ENCODE measurements around the gene UTF1. TPM values are rescaled to one million over a fixed set of nuclear protein-coding genes. Genes with fewer than 3 reads are reported as not detected.

UTF1 gene
- total RNA-seq, 4 donors from 2014 or later: not detected

DNA sequence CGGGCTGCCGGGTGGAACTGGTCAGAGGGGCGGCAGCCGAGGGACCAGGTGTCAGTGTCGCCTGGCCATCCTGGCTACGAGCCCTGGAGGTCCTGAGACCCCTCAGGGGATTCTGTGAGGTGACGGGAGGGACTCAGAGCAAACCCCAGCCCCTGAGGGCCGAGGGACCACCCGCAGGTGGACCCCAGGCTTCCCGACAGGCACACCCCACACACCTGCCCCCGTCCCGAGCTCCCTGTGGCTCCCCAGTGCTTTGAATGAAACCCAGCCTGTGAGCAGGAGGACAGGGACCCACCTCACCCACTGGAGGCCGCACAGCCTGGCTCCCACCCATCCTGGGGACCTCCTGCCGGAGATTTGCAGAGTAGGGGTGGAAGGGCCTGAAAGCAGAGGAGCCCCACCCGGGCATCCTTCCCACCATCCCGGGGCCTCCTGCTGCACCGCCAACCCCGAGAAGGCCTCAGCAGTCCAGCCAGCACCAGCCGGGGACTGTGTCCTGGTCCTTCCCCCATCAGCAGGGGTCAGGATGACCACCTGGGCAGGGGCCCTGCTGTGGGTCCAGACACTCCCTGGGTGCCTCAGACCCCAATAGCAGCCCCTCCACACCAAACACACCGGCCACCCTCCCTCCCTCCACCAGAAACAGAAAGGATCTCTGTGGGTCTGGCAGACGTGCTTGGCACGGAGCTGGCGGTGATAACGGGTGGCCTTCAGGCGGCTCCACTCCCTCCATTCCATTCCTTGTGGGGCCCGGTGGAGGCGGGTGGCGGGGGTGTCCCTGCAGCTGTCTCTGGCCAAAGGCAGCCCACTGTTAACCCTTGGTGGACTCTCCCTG, 21.6 kb downstream of the UTF1 start:
- no peak for TF ChIP-seq POLR2A (IDR thresholded peaks at IDR 0.05)
- TF ChIP-seq, protein P1, sequence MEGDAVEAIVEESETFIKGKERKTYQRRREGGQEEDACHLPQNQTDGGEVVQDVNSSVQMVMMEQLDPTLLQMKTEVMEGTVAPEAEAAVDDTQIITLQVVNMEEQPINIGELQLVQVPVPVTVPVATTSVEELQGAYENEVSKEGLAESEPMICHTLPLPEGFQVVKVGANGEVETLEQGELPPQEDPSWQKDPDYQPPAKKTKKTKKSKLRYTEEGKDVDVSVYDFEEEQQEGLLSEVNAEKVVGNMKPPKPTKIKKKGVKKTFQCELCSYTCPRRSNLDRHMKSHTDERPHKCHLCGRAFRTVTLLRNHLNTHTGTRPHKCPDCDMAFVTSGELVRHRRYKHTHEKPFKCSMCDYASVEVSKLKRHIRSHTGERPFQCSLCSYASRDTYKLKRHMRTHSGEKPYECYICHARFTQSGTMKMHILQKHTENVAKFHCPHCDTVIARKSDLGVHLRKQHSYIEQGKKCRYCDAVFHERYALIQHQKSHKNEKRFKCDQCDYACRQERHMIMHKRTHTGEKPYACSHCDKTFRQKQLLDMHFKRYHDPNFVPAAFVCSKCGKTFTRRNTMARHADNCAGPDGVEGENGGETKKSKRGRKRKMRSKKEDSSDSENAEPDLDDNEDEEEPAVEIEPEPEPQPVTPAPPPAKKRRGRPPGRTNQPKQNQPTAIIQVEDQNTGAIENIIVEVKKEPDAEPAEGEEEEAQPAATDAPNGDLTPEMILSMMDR (IDR thresholded peaks at IDR 0.05): no peak
- TF ChIP-seq POLR2AphosphoS5 (IDR thresholded peaks at IDR 0.05): no peak
- no peak for TF ChIP-seq EP300 (IDR thresholded peaks at IDR 0.05)
- Histone ChIP-seq H3K36me3 (no peaks in the 10 kb centered on the region), H3K4me3 (no peak overlapping the region), H3K27ac (no peak overlapping the region), H3K9me3 (no peaks in the 10 kb centered on the region), H3K27me3 (peaks cover 81% of the 10 kb centered on the region), H3K4me1 (no peaks in the 10 kb centered on the region)
- ATAC-seq: no peak
- WGBS, 2 donors (ENCODE audit: low coverage in 1 of 2): 40% methylated on average over 1 of the region's 28 CpGs; no CpG with 5 or more reads in 1 of the 2 donors

DNA sequence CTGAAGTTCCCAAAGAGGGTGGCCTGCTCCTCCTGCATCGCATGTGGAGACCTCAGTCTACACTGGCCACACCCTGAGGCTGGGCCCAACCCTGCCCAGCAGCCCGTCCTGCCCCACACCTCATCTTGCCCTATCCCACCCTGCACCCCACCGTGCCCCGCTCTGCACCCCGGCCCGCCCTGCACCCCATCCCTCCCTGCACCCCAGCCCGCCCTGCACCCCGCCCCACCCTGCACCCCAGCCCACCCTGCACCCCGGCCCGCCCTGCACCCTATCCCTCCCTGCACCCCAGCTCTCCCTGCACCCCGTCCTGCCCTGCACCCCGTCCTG, 22.2 kb downstream of the UTF1 start:
- WGBS, 2 donors (ENCODE audit: low coverage in 1 of 2): 59% methylated on average over 4 of the region's 12 CpGs; no CpG with 5 or more reads in 1 of the 2 donors
- Histone ChIP-seq H3K36me3 (no peaks in the 10 kb centered on the region), H3K27ac (no peak overlapping the region), H3K4me3 (no peak overlapping the region), H3K4me1 (peaks cover 0 to 3% (median 2%) of the 10 kb centered on the region in 3 donors), H3K9me3 (no peaks in the 10 kb centered on the region), H3K27me3 (peaks cover 80% of the 10 kb centered on the region)
- no peak for TF ChIP-seq POLR2A (IDR thresholded peaks at IDR 0.05)
- TF ChIP-seq EP300 (IDR thresholded peaks at IDR 0.05): no peak
- TF ChIP-seq POLR2AphosphoS5 (IDR thresholded peaks at IDR 0.05): no peak
- TF ChIP-seq, protein P1 (IDR thresholded peaks at IDR 0.05): no peak
- ATAC-seq: no peak

DNA sequence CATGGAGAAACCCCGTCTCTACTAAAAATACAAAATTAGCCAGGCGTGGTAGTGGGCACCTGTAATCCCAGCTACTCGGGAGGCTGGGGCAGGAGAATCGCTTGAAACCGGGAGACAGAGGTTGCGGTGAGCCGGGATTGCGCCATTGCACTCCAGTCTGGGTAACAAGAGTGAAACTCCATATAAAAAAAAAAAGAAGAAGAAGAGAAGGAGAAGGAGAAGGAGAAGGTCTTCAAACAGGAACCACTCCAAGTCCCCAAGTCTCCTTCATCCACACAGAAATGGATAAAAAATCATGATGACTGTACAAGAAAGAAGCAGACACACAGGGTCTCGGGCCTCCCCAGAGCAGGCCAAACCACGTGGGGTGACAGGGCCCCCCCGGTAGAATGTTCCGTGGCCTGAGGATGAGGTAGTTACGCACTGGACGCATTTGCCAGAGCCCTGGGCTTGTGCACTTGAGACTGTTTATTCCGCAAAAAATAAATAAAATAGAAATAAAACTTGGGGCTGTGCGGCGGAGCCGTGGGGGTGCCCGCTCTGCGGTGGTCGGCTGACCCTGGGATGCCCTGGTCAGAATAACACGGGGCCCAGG, 23.4 kb downstream of the UTF1 start:
- H3K4me1 ChIP-seq: peaks cover 0 to 15% (median 12%) of the 10 kb centered on the region in 3 donors
- 72 to 100% methylated on average over 1 to 11 of the region's 22 CpGs for WGBS, 2 donors (ENCODE audit: low coverage in 1 of 2)
- TF ChIP-seq, protein P1 (IDR thresholded peaks at IDR 0.05): no peak
- TF ChIP-seq EP300 (IDR thresholded peaks at IDR 0.05) (no peak), POLR2AphosphoS5 (IDR thresholded peaks at IDR 0.05) (no peak), POLR2A (IDR thresholded peaks at IDR 0.05) (no peak)
- H3K27ac ChIP-seq: no peak overlapping the region
- no peak for ATAC-seq
- H3K36me3 ChIP-seq: no peaks in the 10 kb centered on the region
- no peak overlapping the region for H3K4me3 ChIP-seq
- H3K27me3 ChIP-seq: peaks cover 70% of the 10 kb centered on the region
- no peaks in the 10 kb centered on the region for H3K9me3 ChIP-seq

DNA sequence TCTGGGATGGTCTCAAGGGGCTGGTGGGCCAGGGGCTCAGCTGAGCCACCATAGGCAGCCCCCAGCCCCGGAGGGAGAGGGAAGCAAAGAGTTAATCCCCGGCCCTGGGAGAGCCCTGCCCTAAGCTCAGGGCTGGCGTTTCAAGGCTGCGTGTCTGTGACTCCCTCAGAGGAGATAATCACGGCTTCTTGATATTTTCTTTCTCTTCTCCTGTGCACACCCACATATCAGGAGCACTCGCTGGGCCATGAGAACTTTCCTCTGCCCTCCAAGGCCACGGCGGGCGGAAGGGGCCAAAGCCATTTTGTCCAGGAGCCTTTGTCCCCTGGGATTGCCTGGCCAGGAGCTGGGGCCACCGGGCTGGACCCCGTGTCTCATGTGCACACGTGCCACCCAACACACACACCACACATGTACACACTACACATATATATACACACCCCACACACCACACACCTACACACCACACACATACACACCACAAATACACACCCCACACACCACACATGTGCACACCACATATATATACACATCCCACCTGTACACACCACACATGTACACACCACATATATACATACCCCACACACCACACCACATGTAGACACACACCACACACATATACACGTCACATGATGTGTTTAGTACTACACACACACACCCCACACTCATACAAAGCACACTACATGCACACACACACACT, 24.6 kb downstream of the UTF1 start:
- Histone ChIP-seq H3K36me3 (no peaks in the 10 kb centered on the region), H3K9me3 (no peaks in the 10 kb centered on the region), H3K27me3 (peaks cover 59% of the 10 kb centered on the region), H3K4me1 (peaks cover 0 to 26% (median 20%) of the 10 kb centered on the region in 3 donors), H3K27ac (no peak overlapping the region), H3K4me3 (no peak overlapping the region)
- ATAC-seq: no peak
- WGBS, 2 donors (ENCODE audit: low coverage in 1 of 2): 57 to 64% methylated on average over 9 to 10 of the region's 13 CpGs
- TF ChIP-seq, protein P1 (IDR thresholded peaks at IDR 0.05): no peak
- TF ChIP-seq POLR2AphosphoS5 (IDR thresholded peaks at IDR 0.05): no peak
- no peak for TF ChIP-seq POLR2A (IDR thresholded peaks at IDR 0.05)
- TF ChIP-seq EP300 (IDR thresholded peaks at IDR 0.05): no peak
